Keratinocyte (primary cell): ENCODE results near the gene UBE2V1.

Experiments
- EZH2 ChIP-seq: IDR thresholded peaks from one replicate; pipeline ENCODE4 v1.6.1; 2012; ENCODE audit warnings: inconsistent platforms, mild to moderate bottlenecking, low read length, moderate library complexity
- TF ChIP-seq, protein P1 (sequence below), 3 experiments: IDR thresholded peaks in 1 of 3; conservative IDR thresholded peaks in 1 of 3; optimal IDR thresholded peaks in 1 of 3; 2 replicates in 2 of 3; 3 replicates in 1 of 3; pipeline versions ENCODE3 to v1.5.1; 2011; ENCODE audit warnings: low read length in 3 of 3, mild to moderate bottlenecking in 3 of 3, moderate library complexity in 2 of 3, control low read depth in 1 of 3, inconsistent platforms in 1 of 3; ENCODE audit not compliant: insufficient read depth in 2 of 3; ENCODE audit errors: extremely low read depth in 1 of 3

DNA sequence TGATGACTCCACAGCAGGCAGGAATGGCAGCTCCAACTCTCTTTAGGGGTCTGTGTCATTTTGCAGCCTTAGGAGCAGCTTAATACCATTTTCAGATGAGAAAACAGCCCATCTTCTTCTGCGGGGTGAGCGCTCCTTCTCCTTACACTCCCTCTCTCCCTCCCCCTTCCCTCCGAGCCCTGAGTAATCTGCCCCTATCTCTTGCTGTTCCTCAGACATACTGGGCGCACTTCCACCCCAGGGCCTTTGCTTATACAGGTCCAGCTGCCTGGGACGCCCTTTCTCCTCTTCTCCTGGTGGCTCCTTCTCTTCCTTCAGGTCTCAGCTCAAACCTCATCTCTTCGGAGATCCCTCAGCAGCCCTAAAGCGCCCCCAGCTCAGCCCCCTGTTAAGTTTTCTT lies 75.4 kb downstream of the UBE2V1 start:
- TF ChIP-seq, protein P1, sequence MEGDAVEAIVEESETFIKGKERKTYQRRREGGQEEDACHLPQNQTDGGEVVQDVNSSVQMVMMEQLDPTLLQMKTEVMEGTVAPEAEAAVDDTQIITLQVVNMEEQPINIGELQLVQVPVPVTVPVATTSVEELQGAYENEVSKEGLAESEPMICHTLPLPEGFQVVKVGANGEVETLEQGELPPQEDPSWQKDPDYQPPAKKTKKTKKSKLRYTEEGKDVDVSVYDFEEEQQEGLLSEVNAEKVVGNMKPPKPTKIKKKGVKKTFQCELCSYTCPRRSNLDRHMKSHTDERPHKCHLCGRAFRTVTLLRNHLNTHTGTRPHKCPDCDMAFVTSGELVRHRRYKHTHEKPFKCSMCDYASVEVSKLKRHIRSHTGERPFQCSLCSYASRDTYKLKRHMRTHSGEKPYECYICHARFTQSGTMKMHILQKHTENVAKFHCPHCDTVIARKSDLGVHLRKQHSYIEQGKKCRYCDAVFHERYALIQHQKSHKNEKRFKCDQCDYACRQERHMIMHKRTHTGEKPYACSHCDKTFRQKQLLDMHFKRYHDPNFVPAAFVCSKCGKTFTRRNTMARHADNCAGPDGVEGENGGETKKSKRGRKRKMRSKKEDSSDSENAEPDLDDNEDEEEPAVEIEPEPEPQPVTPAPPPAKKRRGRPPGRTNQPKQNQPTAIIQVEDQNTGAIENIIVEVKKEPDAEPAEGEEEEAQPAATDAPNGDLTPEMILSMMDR (optimal IDR thresholded peaks at IDR 0.05 in 1 of 3, IDR thresholded peaks at IDR 0.05 in 1 of 3, conservative IDR thresholded peaks at IDR 0.05 in 1 of 3; ENCODE audit: extremely low read depth in 1 of 3, insufficient read depth in 2 of 3, low read length in 3 of 3): no peak
- no peak for TF ChIP-seq EZH2
